WTC11 (cell line): ENCODE measurements around the gene ADD2. TPM values are rescaled to one million over a fixed set of nuclear protein-coding genes. Genes with fewer than 3 reads are reported as not detected.

ENCODE experiments used
- ATAC-seq: fragments of 200-7000 bp; cut with Tn5 transposase; 2 replicates; pipeline ENCODE4 v1.10.0; 2021; ENCODE audit warnings: mild to moderate bottlenecking, moderate library complexity
- CTCF ChIA-PET: fragments of 300-600 bp; sonication (Branson Sonifier 250); formaldehyde crosslinking; loops from one replicate; lab custom pipeline; 2021; ENCODE audit warnings: antibody characterized with exemption; lab: Charles Lee
- POLR2A ChIA-PET: fragments of 350-600 bp; sonication (Branson Sonifier 250); formaldehyde crosslinking; loops from one replicate; lab custom pipeline; 2021; ENCODE audit warnings: antibody characterized with exemption; lab: Charles Lee
- DNase-seq: peaks from one replicate; pipeline ENCODE4 v3.0.0; 2021; ENCODE audit warnings: low spot score
- H3K27ac Mint-ChIP-seq: 2 replicates; pipeline ENCODE4 v1.8.0; 2021; ENCODE audit warnings: mixed read lengths
- H3K27me3 Mint-ChIP-seq: 2 replicates; pipeline ENCODE4 v1.8.0; 2021; ENCODE audit warnings: low read depth, mild to moderate bottlenecking, moderate library complexity, mixed read lengths
- H3K36me3 Mint-ChIP-seq: 2 replicates; pipeline ENCODE4 v1.8.0; 2021; ENCODE audit warnings: mixed read lengths
- H3K4me1 Mint-ChIP-seq: 2 replicates; pipeline ENCODE4 v1.8.0; 2022; ENCODE audit warnings: mixed read lengths
- H3K4me3 Mint-ChIP-seq: 2 replicates; pipeline ENCODE4 v1.8.0; 2021; ENCODE audit warnings: mild to moderate bottlenecking, moderate library complexity, mixed read lengths
- H3K9me3 Mint-ChIP-seq: 2 replicates; pipeline ENCODE4 v1.8.0; 2021; ENCODE audit warnings: mixed read lengths
- CREM ChIP-seq: sonication (generic); formaldehyde crosslinking; IDR thresholded peaks from 2 replicates; pipeline ENCODE4 v1.8.1; 2022; ENCODE audit warnings: mild to moderate bottlenecking, missing genetic modification reagents, moderate library complexity
- E2F1 ChIP-seq: sonication (generic); formaldehyde crosslinking; IDR thresholded peaks from 2 replicates; pipeline ENCODE4 v1.8.0; 2022; ENCODE audit warnings: mild to moderate bottlenecking, missing genetic modification reagents
- ERG ChIP-seq: fragments of 250-450 bp; sonication (Bioruptor Pico); IDR thresholded peaks from 2 replicates; pipeline ENCODE4 v1.8.0; 2021; ENCODE audit warnings: mild to moderate bottlenecking
- FOXP4 ChIP-seq: sonication (generic); formaldehyde crosslinking; IDR thresholded peaks from 2 replicates; pipeline ENCODE4 v1.8.0; 2022; ENCODE audit warnings: mild to moderate bottlenecking, missing genetic modification reagents
- GABPB1 ChIP-seq: sonication (generic); formaldehyde crosslinking; IDR thresholded peaks from 2 replicates; pipeline ENCODE4 v1.8.1; 2023; ENCODE audit warnings: mild to moderate bottlenecking, missing genetic modification reagents
- IRF1 ChIP-seq: sonication (generic); formaldehyde crosslinking; IDR thresholded peaks from 2 replicates; pipeline ENCODE4 v1.8.0; 2023; ENCODE audit warnings: missing genetic modification reagents
- KAT7 ChIP-seq: sonication (generic); formaldehyde crosslinking; IDR thresholded peaks from 2 replicates; pipeline ENCODE4 v1.8.1; 2023; ENCODE audit warnings: missing genetic modification reagents, mild to moderate bottlenecking, borderline replicate concordance
- MAX ChIP-seq: sonication (generic); formaldehyde crosslinking; IDR thresholded peaks from 2 replicates; pipeline ENCODE4 v1.8.0; 2022; ENCODE audit warnings: mild to moderate bottlenecking, missing genetic modification reagents
- NFYB ChIP-seq: sonication (generic); formaldehyde crosslinking; conservative IDR thresholded peaks from 2 replicates; pipeline ENCODE4 v1.8.0; 2022; ENCODE audit warnings: low read depth, missing genetic modification reagents
- NR3C1 ChIP-seq: sonication (generic); formaldehyde crosslinking; conservative IDR thresholded peaks from 2 replicates; pipeline ENCODE4 v1.8.1; 2023; ENCODE audit warnings: low read depth, mild to moderate bottlenecking, missing genetic modification reagents
- SOX15 ChIP-seq: fragments of 250-450 bp; sonication (Bioruptor Pico); IDR thresholded peaks from 2 replicates; pipeline ENCODE4 v1.9.0; 2021; ENCODE audit warnings: mild to moderate bottlenecking
- SP1 ChIP-seq: sonication (generic); formaldehyde crosslinking; conservative IDR thresholded peaks from 2 replicates; pipeline ENCODE4 v1.8.1; 2022; ENCODE audit warnings: missing genetic modification reagents
- STAT6 ChIP-seq: sonication (generic); formaldehyde crosslinking; conservative IDR thresholded peaks from 2 replicates; pipeline ENCODE4 v1.8.1; 2023; ENCODE audit warnings: mild to moderate bottlenecking, low read depth, missing genetic modification reagents, moderate library complexity
- ZNF121 ChIP-seq: sonication (generic); formaldehyde crosslinking; IDR thresholded peaks from 2 replicates; pipeline ENCODE4 v1.8.0; 2023; ENCODE audit warnings: missing genetic modification reagents
- ZNF281 ChIP-seq: sonication (generic); formaldehyde crosslinking; IDR thresholded peaks from 2 replicates; pipeline ENCODE4 v1.8.0; 2023; ENCODE audit warnings: mild to moderate bottlenecking, missing genetic modification reagents
- ZNF416 ChIP-seq: fragments of 250-450 bp; sonication (Bioruptor Pico); IDR thresholded peaks from 2 replicates; pipeline ENCODE4 v1.9.0; 2021; ENCODE audit warnings: mild to moderate bottlenecking, inconsistent platforms
- total RNA-seq: library from RNA; stranded (reverse); gene quantifications from 3 replicates; pipeline ENCODE4 v1.2.3, GENCODE V29; 2021
- TF ChIP-seq, protein P1 (sequence below): sonication (generic); formaldehyde crosslinking; IDR thresholded peaks from 2 replicates; pipeline ENCODE4 v1.8.1; 2022; ENCODE audit warnings: mild to moderate bottlenecking, moderate library complexity, missing genetic modification reagents
- TF ChIP-seq, protein P2 (sequence below): sonication (generic); formaldehyde crosslinking; IDR thresholded peaks from 2 replicates; pipeline ENCODE4 v1.8.0; 2022; ENCODE audit warnings: mild to moderate bottlenecking, missing genetic modification reagents
- TF ChIP-seq, protein P3 (sequence below): sonication (generic); formaldehyde crosslinking; IDR thresholded peaks from 2 replicates; pipeline ENCODE4 v1.8.1; 2023; ENCODE audit warnings: mild to moderate bottlenecking, moderate library complexity, missing genetic modification reagents

ADD2 gene
- total RNA-seq, 1 experiment from 2014 or later = 196 TPM

GRCh38 chr2:70723286-70723885 is 44.6 kb downstream of the ADD2 start:
- CTCF ChIA-PET = interaction anchor here (2.4 kb wide), 1 partner anchor 45 kb away, joined by 10 read pairs; the partner anchor contains the start of gene ADD2
- no peak overlapping the region for H3K4me3 Mint-ChIP-seq
- no peak for DNase-seq
- ATAC-seq = no peak
- H3K9me3 Mint-ChIP-seq = no peaks in the 10 kb centered on the region
- TF ChIP-seq, protein P1, sequence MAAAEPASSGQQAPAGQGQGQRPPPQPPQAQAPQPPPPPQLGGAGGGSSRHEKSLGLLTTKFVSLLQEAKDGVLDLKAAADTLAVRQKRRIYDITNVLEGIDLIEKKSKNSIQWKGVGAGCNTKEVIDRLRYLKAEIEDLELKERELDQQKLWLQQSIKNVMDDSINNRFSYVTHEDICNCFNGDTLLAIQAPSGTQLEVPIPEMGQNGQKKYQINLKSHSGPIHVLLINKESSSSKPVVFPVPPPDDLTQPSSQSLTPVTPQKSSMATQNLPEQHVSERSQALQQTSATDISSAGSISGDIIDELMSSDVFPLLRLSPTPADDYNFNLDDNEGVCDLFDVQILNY = no peak
- no peak for TF ChIP-seq STAT6
- TF ChIP-seq NR3C1 (CRISPR knock-in tag) = no peak
- no peak for TF ChIP-seq SOX15 (CRISPR knock-in tag)
- no peak for TF ChIP-seq IRF1 (CRISPR knock-in tag)
- TF ChIP-seq KAT7 (CRISPR knock-in tag) = no peak
- no peak for TF ChIP-seq FOXP4 (CRISPR knock-in tag)
- TF ChIP-seq, protein P2, sequence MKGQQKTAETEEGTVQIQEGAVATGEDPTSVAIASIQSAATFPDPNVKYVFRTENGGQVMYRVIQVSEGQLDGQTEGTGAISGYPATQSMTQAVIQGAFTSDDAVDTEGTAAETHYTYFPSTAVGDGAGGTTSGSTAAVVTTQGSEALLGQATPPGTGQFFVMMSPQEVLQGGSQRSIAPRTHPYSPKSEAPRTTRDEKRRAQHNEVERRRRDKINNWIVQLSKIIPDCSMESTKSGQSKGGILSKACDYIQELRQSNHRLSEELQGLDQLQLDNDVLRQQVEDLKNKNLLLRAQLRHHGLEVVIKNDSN = no peak
- H3K36me3 Mint-ChIP-seq = no peaks in the 10 kb centered on the region
- no peak overlapping the region for H3K27ac Mint-ChIP-seq
- H3K4me1 Mint-ChIP-seq = peaks cover 81% of the 10 kb centered on the region
- POLR2A ChIA-PET = interaction anchor here (1.6 kb wide), 1 partner anchor 12 kb away, joined by 5 read pairs; no protein-coding TSS in a partner anchor
- H3K27me3 Mint-ChIP-seq = no peaks in the 10 kb centered on the region

DNA sequence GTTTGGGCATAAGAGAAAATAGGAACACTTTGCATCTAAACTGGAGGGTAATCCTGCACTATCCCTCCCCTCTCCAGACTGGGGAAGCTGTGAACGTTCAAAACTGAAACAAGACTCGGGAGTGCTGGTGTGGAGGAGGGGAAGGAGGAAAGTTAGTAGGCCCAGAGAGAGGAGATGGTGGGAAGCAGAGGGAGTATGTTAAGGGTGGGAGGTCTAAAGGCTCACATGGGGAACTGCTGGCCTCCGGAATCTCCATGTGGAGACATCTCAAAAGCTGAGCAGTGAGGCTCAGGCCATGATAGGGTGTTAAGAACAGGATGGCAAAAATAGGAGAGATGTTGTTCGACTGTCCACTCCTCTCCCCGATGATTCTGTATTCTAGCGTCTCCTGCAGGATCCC is 47.9 kb downstream of the ADD2 start:
- H3K36me3 Mint-ChIP-seq = no peaks in the 10 kb centered on the region
- DNase-seq = no peak
- peak overlapping the region; percentile 24; the same call in 1 of the 2 replicates for H3K27ac Mint-ChIP-seq
- H3K4me3 Mint-ChIP-seq = no peak overlapping the region
- TF ChIP-seq ERG (CRISPR knock-in tag) (no peak), CREM (CRISPR knock-in tag) (no peak), NFYB (CRISPR knock-in tag) (no peak), ZNF281 (CRISPR knock-in tag) (no peak), ZNF121 (no peak), MAX (CRISPR knock-in tag) (no peak), GABPB1 (CRISPR knock-in tag) (no peak), SP1 (no peak), E2F1 (CRISPR knock-in tag) (no peak), ZNF416 (CRISPR knock-in tag) (no peak)
- TF ChIP-seq, protein P3, sequence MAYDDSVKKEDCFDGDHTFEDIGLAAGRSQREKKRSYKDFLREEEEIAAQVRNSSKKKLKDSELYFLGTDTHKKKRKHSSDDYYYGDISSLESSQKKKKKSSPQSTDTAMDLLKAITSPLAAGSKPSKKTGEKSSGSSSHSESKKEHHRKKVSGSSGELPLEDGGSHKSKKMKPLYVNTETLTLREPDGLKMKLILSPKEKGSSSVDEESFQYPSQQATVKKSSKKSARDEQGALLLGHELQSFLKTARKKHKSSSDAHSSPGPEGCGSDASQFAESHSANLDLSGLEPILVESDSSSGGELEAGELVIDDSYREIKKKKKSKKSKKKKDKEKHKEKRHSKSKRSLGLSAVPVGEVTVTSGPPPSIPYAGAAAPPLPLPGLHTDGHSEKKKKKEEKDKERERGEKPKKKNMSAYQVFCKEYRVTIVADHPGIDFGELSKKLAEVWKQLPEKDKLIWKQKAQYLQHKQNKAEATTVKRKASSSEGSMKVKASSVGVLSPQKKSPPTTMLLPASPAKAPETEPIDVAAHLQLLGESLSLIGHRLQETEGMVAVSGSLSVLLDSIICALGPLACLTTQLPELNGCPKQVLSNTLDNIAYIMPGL (CRISPR knock-in tag) = no peak
- ATAC-seq = no peak
- ChIA-PET CTCF (interaction anchor here (1.2 kb wide), 1 partner anchor 48 kb away, joined by 3 read pairs; no protein-coding TSS in a partner anchor), POLR2A (no interaction called here)
- no peaks in the 10 kb centered on the region for H3K27me3 Mint-ChIP-seq
- H3K4me1 Mint-ChIP-seq = peaks cover 88% of the 10 kb centered on the region
- H3K9me3 Mint-ChIP-seq = no peaks in the 10 kb centered on the region
